ENCODE measurements around the gene LEPROT.
A peak's percentile ranks its signal among the peaks of the same experiment; 100 is the strongest.

LEPROT gene

GRCh38 chr1:65416767-65417166 is 3.7 kb upstream of the LEPROT start:
- Histone ChIP-seq H2AK5ac (ENCODE audit: low read length) (no peak overlapping the region), H3K9ac (ENCODE audit: low read length) (no peak overlapping the region), H3K4me2 (ENCODE audit: low read length) (no peak overlapping the region), H3K4me3 (ENCODE audit: low read length) (no peak overlapping the region), H3K23ac (ENCODE audit: low read length) (no peak overlapping the region), H3K79me2 (ENCODE audit: control insufficient read depth, insufficient read depth, low read length) (no peaks in the 10 kb centered on the region), H3K79me1 (ENCODE audit: low read length) (no peaks in the 10 kb centered on the region), H3K27me3 (ENCODE audit: insufficient read depth, low read length, poor library complexity) (no peaks in the 10 kb centered on the region), H2BK120ac (ENCODE audit: low read depth, low read length) (no peak overlapping the region), H4K5ac (ENCODE audit: low read length) (no peak overlapping the region), H4K8ac (ENCODE audit: low read depth, low read length) (no peak overlapping the region), H3K56ac (ENCODE audit: low read length) (no peak overlapping the region), H3K18ac (ENCODE audit: low read length) (no peak overlapping the region), H2BK15ac (replicated peaks; ENCODE audit: low read depth) (no peak overlapping the region), H3K27ac (ENCODE audit: low read depth, low read length) (no peak overlapping the region), H3K4ac (ENCODE audit: low read depth, low read length) (no peak overlapping the region), H3K36me3 (ENCODE audit: control insufficient read depth, insufficient read depth, low read length) (no peaks in the 10 kb centered on the region), H3K4me1 (ENCODE audit: control insufficient read depth, low read depth, low read length) (peaks cover 2% of the 10 kb centered on the region), H2BK5ac (ENCODE audit: low read length) (no peak overlapping the region)
- WGBS (ENCODE audit: extremely low coverage, insufficient coverage, low lambda C conversion rate), result no CpG with 5 or more reads among the region's 1 CpG
- no peak for DNase-seq

GRCh38 chr1:65417729-65418128 is 2.7 kb upstream of the LEPROT start:
- Histone ChIP-seq H4K5ac (ENCODE audit: low read length) (no peak overlapping the region), H3K18ac (ENCODE audit: low read length) (no peak overlapping the region), H2BK120ac (ENCODE audit: low read depth, low read length) (no peak overlapping the region), H3K9ac (ENCODE audit: low read length) (no peak overlapping the region), H2BK5ac (ENCODE audit: low read length) (no peak overlapping the region), H3K23ac (ENCODE audit: low read length) (no peak overlapping the region), H3K4ac (ENCODE audit: low read depth, low read length) (no peak overlapping the region), H3K27ac (ENCODE audit: low read depth, low read length) (no peak overlapping the region), H3K4me3 (ENCODE audit: low read length) (no peak overlapping the region), H2AK5ac (ENCODE audit: low read length) (no peak overlapping the region), H3K79me2 (ENCODE audit: control insufficient read depth, insufficient read depth, low read length) (peaks cover 8% of the 10 kb centered on the region), H3K4me2 (ENCODE audit: low read length) (no peak overlapping the region), H2BK15ac (replicated peaks; ENCODE audit: low read depth) (no peak overlapping the region), H3K4me1 (ENCODE audit: control insufficient read depth, low read depth, low read length) (peaks cover 2% of the 10 kb centered on the region), H4K8ac (ENCODE audit: low read depth, low read length) (no peak overlapping the region), H3K79me1 (ENCODE audit: low read length) (peaks cover 5% of the 10 kb centered on the region), H3K27me3 (ENCODE audit: insufficient read depth, low read length, poor library complexity) (no peaks in the 10 kb centered on the region), H3K56ac (ENCODE audit: low read length) (no peak overlapping the region), H3K36me3 (ENCODE audit: control insufficient read depth, insufficient read depth, low read length) (no peaks in the 10 kb centered on the region)
- no peak for DNase-seq
- WGBS (ENCODE audit: extremely low coverage, insufficient coverage, low lambda C conversion rate), result no CpG with 5 or more reads among the region's 2 CpGs

- H3K27me3 ChIP-seq (ENCODE audit: insufficient read depth, low read length, poor library complexity), result no peaks in the 10 kb centered on the region
- peaks cover 12% of the 10 kb centered on the region for H3K79me2 ChIP-seq (ENCODE audit: control insufficient read depth, insufficient read depth, low read length)
- no peak overlapping the region for H3K4me2 ChIP-seq (ENCODE audit: low read length)
- no CpG with 5 or more reads among the region's 4 CpGs for WGBS (ENCODE audit: extremely low coverage, insufficient coverage, low lambda C conversion rate)
- no peak overlapping the region for H2BK15ac ChIP-seq (replicated peaks; ENCODE audit: low read depth)
- H3K4me1 ChIP-seq (ENCODE audit: control insufficient read depth, low read depth, low read length), result peaks cover 2% of the 10 kb centered on the region
- H3K36me3 ChIP-seq (ENCODE audit: control insufficient read depth, insufficient read depth, low read length), result no peaks in the 10 kb centered on the region
- no peak overlapping the region for H2BK120ac ChIP-seq (ENCODE audit: low read depth, low read length)
- DNase-seq, result no peak
- H3K18ac ChIP-seq (ENCODE audit: low read length), result no peak overlapping the region
- no peak overlapping the region for H4K8ac ChIP-seq (ENCODE audit: low read depth, low read length)
- H4K5ac ChIP-seq (ENCODE audit: low read length), result no peak overlapping the region
- no peak overlapping the region for H3K27ac ChIP-seq (ENCODE audit: low read depth, low read length)
- H3K4me3 ChIP-seq (ENCODE audit: low read length), result no peak overlapping the region
- H2AK5ac ChIP-seq (ENCODE audit: low read length), result no peak overlapping the region
- no peak overlapping the region for H2BK5ac ChIP-seq (ENCODE audit: low read length)
- no peak overlapping the region for H3K56ac ChIP-seq (ENCODE audit: low read length)
- no peak overlapping the region for H3K4ac ChIP-seq (ENCODE audit: low read depth, low read length)
- H3K23ac ChIP-seq (ENCODE audit: low read length), result no peak overlapping the region
- peaks cover 7% of the 10 kb centered on the region for H3K79me1 ChIP-seq (ENCODE audit: low read length)
- no peak overlapping the region for H3K9ac ChIP-seq (ENCODE audit: low read length)
Observed at GRCh38 chr1:65418522-65419185, 1.8 kb upstream of the LEPROT start.

DNA sequence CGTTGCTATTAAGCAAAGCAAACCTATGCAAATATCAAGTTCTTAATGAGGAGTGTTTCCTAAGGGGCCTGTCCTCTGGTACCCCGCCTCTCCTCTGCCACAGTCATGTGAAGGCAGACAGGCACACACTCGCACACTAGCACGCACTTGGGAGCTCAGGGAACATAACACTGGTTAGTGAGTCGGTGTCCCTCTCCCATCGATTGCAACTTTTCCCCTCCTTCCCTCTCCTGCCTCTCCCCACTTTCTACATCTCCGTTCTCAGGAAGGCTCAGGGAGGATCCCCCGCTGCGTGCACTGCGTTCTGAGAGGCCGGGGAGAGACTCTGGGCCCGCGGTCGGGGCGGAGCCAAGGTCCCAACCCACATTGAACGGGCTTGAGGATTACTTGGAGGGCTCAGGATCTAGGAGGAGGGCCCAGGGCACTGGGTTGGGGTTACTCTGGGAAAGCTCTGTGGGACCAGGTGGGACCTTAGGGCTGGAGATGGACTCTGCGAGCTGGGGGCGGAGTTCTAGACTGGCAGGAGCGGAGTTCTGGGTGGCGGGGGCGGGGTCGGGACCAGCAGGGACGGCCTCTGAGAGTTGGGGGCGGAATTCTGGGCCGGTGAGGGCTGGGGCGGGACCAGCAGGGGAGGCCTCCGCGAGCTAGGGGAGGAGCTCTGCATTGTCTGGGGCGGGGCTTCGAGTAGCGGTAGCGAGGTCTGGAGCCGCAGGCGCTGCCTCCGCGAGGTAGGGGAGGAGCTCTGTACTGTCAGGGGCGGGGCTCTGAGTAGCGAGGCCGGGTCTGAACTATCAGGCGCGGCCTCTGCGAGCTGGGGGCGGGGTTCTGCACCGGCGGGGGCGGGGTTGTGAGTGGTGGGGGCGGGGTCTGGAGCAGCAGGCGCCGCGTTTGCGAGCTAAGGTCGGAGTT is 533 bp upstream of the LEPROT start:
- peak overlapping the region; percentile 73 for H3K9ac ChIP-seq (ENCODE audit: low read length)
- no peak overlapping the region for H2BK15ac ChIP-seq (replicated peaks; ENCODE audit: low read depth)
- H4K8ac ChIP-seq (ENCODE audit: low read depth, low read length), result no peak overlapping the region
- H3K4me1 ChIP-seq (ENCODE audit: control insufficient read depth, low read depth, low read length), result peaks cover 2% of the 10 kb centered on the region
- peak overlapping the region; percentile 24 for H3K23ac ChIP-seq (ENCODE audit: low read length)
- no peak overlapping the region for H2BK120ac ChIP-seq (ENCODE audit: low read depth, low read length)
- peak overlapping the region; percentile 94 for H3K56ac ChIP-seq (ENCODE audit: low read length)
- no CpG with 5 or more reads among the region's 52 CpGs for WGBS (ENCODE audit: extremely low coverage, insufficient coverage, low lambda C conversion rate)
- peak; percentile 99 for DNase-seq
- peak overlapping the region; percentile 96 for H3K4me2 ChIP-seq (ENCODE audit: low read length)
- H3K27ac ChIP-seq (ENCODE audit: low read depth, low read length), result peak overlapping the region; percentile 95
- H2AK5ac ChIP-seq (ENCODE audit: low read length), result no peak overlapping the region
- no peak overlapping the region for H3K4ac ChIP-seq (ENCODE audit: low read depth, low read length)
- H3K79me2 ChIP-seq (ENCODE audit: control insufficient read depth, insufficient read depth, low read length), result peaks cover 12% of the 10 kb centered on the region
- H3K79me1 ChIP-seq (ENCODE audit: low read length), result peaks cover 7% of the 10 kb centered on the region
- H2BK5ac ChIP-seq (ENCODE audit: low read length), result no peak overlapping the region
- peak overlapping the region; percentile 65 for H3K4me3 ChIP-seq (ENCODE audit: low read length)
- no peaks in the 10 kb centered on the region for H3K27me3 ChIP-seq (ENCODE audit: insufficient read depth, low read length, poor library complexity)
- no peak overlapping the region for H4K5ac ChIP-seq (ENCODE audit: low read length)
- no peaks in the 10 kb centered on the region for H3K36me3 ChIP-seq (ENCODE audit: control insufficient read depth, insufficient read depth, low read length)
- H3K18ac ChIP-seq (ENCODE audit: low read length), result no peak overlapping the region

DNA sequence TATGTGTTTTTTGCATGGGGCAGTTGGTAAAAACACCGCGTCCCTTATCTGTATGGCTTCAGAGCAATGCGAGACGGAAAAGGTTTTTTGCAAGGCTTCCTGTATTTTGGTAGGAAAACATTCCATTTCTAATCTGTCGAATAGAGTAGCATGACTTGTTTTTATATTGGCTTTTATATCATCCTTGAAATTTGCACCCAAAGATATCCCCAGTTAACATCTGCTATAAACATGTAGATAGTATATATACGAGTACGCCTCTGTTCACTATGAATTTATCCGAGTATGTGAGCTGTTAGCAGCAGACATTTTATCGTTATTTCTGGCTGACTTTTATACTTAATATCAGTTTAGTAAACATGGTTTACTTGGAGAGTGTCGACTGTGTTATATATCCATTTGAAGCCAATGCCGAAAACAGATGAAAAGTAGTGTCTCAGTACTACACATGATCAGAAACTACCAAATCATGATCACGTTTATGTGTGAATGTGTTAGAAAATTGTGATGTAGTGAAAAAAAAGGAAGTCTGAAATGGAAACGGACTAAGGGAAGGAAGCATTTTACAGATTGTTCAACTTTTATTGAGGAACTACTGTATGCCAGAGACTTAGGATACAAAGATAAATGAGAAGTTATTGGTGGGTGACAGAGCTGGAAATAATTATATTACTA is 1.0 kb downstream of the LEPROT start:
- Histone ChIP-seq H4K5ac (ENCODE audit: low read length) (no peak overlapping the region), H3K4ac (ENCODE audit: low read depth, low read length) (no peak overlapping the region), H4K8ac (ENCODE audit: low read depth, low read length) (no peak overlapping the region), H3K56ac (ENCODE audit: low read length) (peak overlapping the region; percentile 98), H2AK5ac (ENCODE audit: low read length) (no peak overlapping the region), H2BK120ac (ENCODE audit: low read depth, low read length) (no peak overlapping the region), H3K79me2 (ENCODE audit: control insufficient read depth, insufficient read depth, low read length) (peaks cover 12% of the 10 kb centered on the region), H3K27ac (ENCODE audit: low read depth, low read length) (peak overlapping the region; percentile 97), H3K79me1 (ENCODE audit: low read length) (peaks cover 7% of the 10 kb centered on the region), H3K9ac (ENCODE audit: low read length) (peak overlapping the region; percentile 95), H3K18ac (ENCODE audit: low read length) (peak overlapping the region; percentile 46), H3K4me1 (ENCODE audit: control insufficient read depth, low read depth, low read length) (peaks cover 2% of the 10 kb centered on the region), H3K36me3 (ENCODE audit: control insufficient read depth, insufficient read depth, low read length) (no peaks in the 10 kb centered on the region), H3K4me3 (ENCODE audit: low read length) (peak overlapping the region; percentile 82), H3K4me2 (ENCODE audit: low read length) (peak overlapping the region; percentile 65), H3K23ac (ENCODE audit: low read length) (no peak overlapping the region), H2BK5ac (ENCODE audit: low read length) (no peak overlapping the region), H2BK15ac (replicated peaks; ENCODE audit: low read depth) (no peak overlapping the region), H3K27me3 (ENCODE audit: insufficient read depth, low read length, poor library complexity) (no peaks in the 10 kb centered on the region)
- 100% methylated on average over 1 of the region's 13 CpGs for WGBS (ENCODE audit: extremely low coverage, insufficient coverage, low lambda C conversion rate)
- no peak for DNase-seq

Data from mesendoderm (in vitro differentiated cells).